Fibroblast of lung (primary cell): ENCODE data around the gene XXYLT1. TPM values are rescaled to one million over a fixed set of nuclear protein-coding genes. Genes with fewer than 3 reads are reported as not detected.

Source experiments
- DNase-seq, 2 donors: peaks; one replicate each; pipeline versions ENCODE4 v3.0.0 to v3.0.0-alpha.2; 2010; ENCODE audit warnings: low read depth in 2 of 2
- H2AFZ ChIP-seq: 2 replicates; pipeline ENCODE4 v1.5.1; 2012; ENCODE audit warnings: low read length, control low read depth, inconsistent platforms
- H3K27ac ChIP-seq: 2 replicates; pipeline ENCODE4 v1.5.1; 2011; ENCODE audit warnings: low read length, control low read depth; ENCODE audit not compliant: insufficient read depth
- H3K27me3 ChIP-seq: 2 replicates; pipeline ENCODE4 v1.5.1; 2011; ENCODE audit warnings: mild to moderate bottlenecking, low read length; ENCODE audit not compliant: control insufficient read depth, insufficient read depth
- H3K36me3 ChIP-seq: 2 replicates; pipeline ENCODE4 v1.5.1; 2011; ENCODE audit warnings: low read length; ENCODE audit not compliant: control insufficient read depth, insufficient read depth
- H3K4me1 ChIP-seq: 2 replicates; pipeline ENCODE4 v1.5.1; 2011; ENCODE audit warnings: low read length; ENCODE audit not compliant: control insufficient read depth, insufficient read depth; ENCODE audit errors: extremely low read depth
- H3K4me2 ChIP-seq: 2 replicates; pipeline ENCODE4 v1.5.1; 2011; ENCODE audit warnings: low read length, control low read depth; ENCODE audit not compliant: insufficient read depth; ENCODE audit errors: extremely low read depth
- H3K4me3 ChIP-seq, 4 experiments: fragments of 200-600 bp in 1 of 4; sonication (generic) in 1 of 4; replicated peaks in 1 of 4; 2 replicates each; pipeline ENCODE4 v1.5.1; 2011 to 2016; ENCODE audit warnings: low read length in 4 of 4, low read depth in 3 of 4, mild to moderate bottlenecking in 3 of 4, control low read depth in 2 of 4, inconsistent platforms in 1 of 4, mixed read lengths in 1 of 4; ENCODE audit not compliant: insufficient read depth in 1 of 4; ENCODE audit errors: control extremely low read depth in 1 of 4
- H3K79me2 ChIP-seq: 2 replicates; pipeline ENCODE4 v1.5.1; 2012; ENCODE audit warnings: mild to moderate bottlenecking, low read length, inconsistent platforms; ENCODE audit not compliant: control insufficient read depth, insufficient read depth
- H3K9ac ChIP-seq: 2 replicates; pipeline ENCODE4 v1.5.1; 2011; ENCODE audit warnings: mild to moderate bottlenecking, low read length, control low read depth; ENCODE audit not compliant: insufficient read depth
- H3K9me3 ChIP-seq: 2 replicates; pipeline ENCODE4 v1.5.1; 2012; ENCODE audit warnings: low read depth, low read length; ENCODE audit not compliant: control insufficient read depth, insufficient read depth
- H4K20me1 ChIP-seq: 2 replicates; pipeline ENCODE4 v1.5.1; 2011; ENCODE audit warnings: low read length; ENCODE audit not compliant: control insufficient read depth, insufficient read depth; ENCODE audit errors: extremely low read depth
- EZH2 ChIP-seq: IDR thresholded peaks from 2 replicates; pipeline ENCODE4 v1.5.1; 2012; ENCODE audit warnings: low read length, control low read depth, mild to moderate bottlenecking; ENCODE audit errors: missing control alignments
- polyA plus RNA-seq, 2 donors: library from polyadenylated mRNA; depleted of rRNA in 1 of 2; stranded (reverse) in 1 of 2; unstranded in 1 of 2; fragments of >200 nt; gene quantifications; 2 replicates each; pipeline ENCODE4 v1.2.1, GENCODE V29; 2011 to 2012; ENCODE audit warnings: missing spikeins in 1 of 2
- total RNA-seq: library from RNA; depleted of rRNA; stranded (reverse); fragments of >200 nt; gene quantifications from 2 replicates; pipeline ENCODE4 v1.2.1, GENCODE V29; 2014
- TF ChIP-seq, protein P1 (sequence below), 2 donors: IDR thresholded peaks in 1 of 2; conservative IDR thresholded peaks in 1 of 2; 1 replicate in 1 of 2; 2 replicates in 1 of 2; pipeline ENCODE4 v1.5.1; 2011 to 2012; ENCODE audit warnings: low read length in 2 of 2, control low read depth in 1 of 2, inconsistent platforms in 1 of 2, low read depth in 1 of 2, mild to moderate bottlenecking in 1 of 2

XXYLT1 gene
- total and polyA plus RNA-seq, 2 donors (not counting 1 experiment from before 2014, with no cell fraction given) = 12.4 to 18.5 TPM

- TF ChIP-seq, protein P1, sequence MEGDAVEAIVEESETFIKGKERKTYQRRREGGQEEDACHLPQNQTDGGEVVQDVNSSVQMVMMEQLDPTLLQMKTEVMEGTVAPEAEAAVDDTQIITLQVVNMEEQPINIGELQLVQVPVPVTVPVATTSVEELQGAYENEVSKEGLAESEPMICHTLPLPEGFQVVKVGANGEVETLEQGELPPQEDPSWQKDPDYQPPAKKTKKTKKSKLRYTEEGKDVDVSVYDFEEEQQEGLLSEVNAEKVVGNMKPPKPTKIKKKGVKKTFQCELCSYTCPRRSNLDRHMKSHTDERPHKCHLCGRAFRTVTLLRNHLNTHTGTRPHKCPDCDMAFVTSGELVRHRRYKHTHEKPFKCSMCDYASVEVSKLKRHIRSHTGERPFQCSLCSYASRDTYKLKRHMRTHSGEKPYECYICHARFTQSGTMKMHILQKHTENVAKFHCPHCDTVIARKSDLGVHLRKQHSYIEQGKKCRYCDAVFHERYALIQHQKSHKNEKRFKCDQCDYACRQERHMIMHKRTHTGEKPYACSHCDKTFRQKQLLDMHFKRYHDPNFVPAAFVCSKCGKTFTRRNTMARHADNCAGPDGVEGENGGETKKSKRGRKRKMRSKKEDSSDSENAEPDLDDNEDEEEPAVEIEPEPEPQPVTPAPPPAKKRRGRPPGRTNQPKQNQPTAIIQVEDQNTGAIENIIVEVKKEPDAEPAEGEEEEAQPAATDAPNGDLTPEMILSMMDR (conservative IDR thresholded peaks at IDR 0.05 in 1 of 2, IDR thresholded peaks at IDR 0.05 in 1 of 2; ENCODE audit: low read depth in 1 of 2, low read length in 2 of 2) = no peak
- TF ChIP-seq EZH2 = no peak
- DNase-seq = no peak
- no peaks in the 10 kb centered on the region for H3K9me3 ChIP-seq
- peaks cover 22% of the 10 kb centered on the region for H3K4me1 ChIP-seq
- no peak overlapping the region for H2AFZ ChIP-seq
- H3K79me2 ChIP-seq = peaks cover 3% of the 10 kb centered on the region
- no peak overlapping the region for H3K9ac ChIP-seq
- no peak overlapping the region for H3K4me2 ChIP-seq
- no peak overlapping the region for H3K4me3 ChIP-seq
- no peaks in the 10 kb centered on the region for H3K36me3 ChIP-seq
- no peaks in the 10 kb centered on the region for H3K27me3 ChIP-seq
- H3K27ac ChIP-seq = no peak overlapping the region
- no peaks in the 10 kb centered on the region for H4K20me1 ChIP-seq
Measured at GRCh38 chr3:195186041-195186709, 84.8 kb downstream of the XXYLT1 start.

GRCh38 chr3:195185583-195185982, 85.4 kb downstream of the XXYLT1 start:
- H3K4me3 ChIP-seq = no peak overlapping the region
- H4K20me1 ChIP-seq = no peaks in the 10 kb centered on the region
- DNase-seq = no peak
- no peak overlapping the region for H3K9ac ChIP-seq
- H3K79me2 ChIP-seq = peaks cover 3% of the 10 kb centered on the region
- H3K36me3 ChIP-seq = no peaks in the 10 kb centered on the region
- peaks cover 22% of the 10 kb centered on the region for H3K4me1 ChIP-seq
- no peaks in the 10 kb centered on the region for H3K27me3 ChIP-seq
- H3K9me3 ChIP-seq = no peaks in the 10 kb centered on the region
- no peak overlapping the region for H2AFZ ChIP-seq
- H3K27ac ChIP-seq = no peak overlapping the region
- TF ChIP-seq, protein P1 (conservative IDR thresholded peaks at IDR 0.05 in 1 of 2, IDR thresholded peaks at IDR 0.05 in 1 of 2; ENCODE audit: low read depth in 1 of 2, low read length in 2 of 2) = no peak
- no peak for TF ChIP-seq EZH2
- H3K4me2 ChIP-seq = no peak overlapping the region

DNA sequence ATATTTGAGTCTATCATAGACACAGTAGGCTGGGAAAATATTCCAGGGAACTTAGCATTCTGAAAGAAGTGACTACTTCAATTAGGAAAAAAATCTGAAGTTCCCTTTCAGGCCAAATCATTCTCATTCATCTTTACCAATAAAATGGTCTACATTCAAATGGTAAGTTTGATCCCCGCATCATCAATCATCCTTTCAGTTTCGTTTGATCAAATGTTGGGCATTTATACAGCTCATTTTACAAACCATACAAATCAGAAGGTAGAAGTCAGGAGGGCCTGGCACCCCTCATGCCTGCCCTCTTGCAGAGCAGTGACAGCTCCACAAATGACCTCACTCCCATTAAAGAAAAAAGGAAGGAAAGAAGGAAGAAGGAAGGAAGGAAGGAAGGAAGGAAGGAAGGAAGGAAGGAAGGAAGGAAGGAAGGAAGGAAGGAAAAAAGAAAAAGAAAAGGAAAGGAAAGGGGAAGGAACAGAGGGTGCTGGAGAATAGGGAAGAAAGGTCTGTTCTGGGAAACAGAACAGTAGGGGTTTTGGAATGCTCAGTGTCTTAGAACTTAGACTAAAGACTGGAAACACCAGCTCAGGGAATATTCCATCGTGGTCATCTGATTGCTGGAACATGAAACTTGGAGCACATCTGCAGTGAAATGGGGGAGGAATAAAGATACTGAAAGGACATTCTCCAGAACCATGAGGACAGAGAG, 86.1 kb downstream of the XXYLT1 start:
- Histone ChIP-seq H3K4me1 (peaks cover 22% of the 10 kb centered on the region), H3K4me2 (no peak overlapping the region), H3K36me3 (no peaks in the 10 kb centered on the region), H3K79me2 (peaks cover 3% of the 10 kb centered on the region), H2AFZ (no peak overlapping the region), H3K27me3 (no peaks in the 10 kb centered on the region), H3K4me3 (no peak overlapping the region), H3K9ac (no peak overlapping the region), H3K9me3 (no peaks in the 10 kb centered on the region), H3K27ac (no peak overlapping the region), H4K20me1 (no peaks in the 10 kb centered on the region)
- no peak for TF ChIP-seq EZH2
- TF ChIP-seq, protein P1 (conservative IDR thresholded peaks at IDR 0.05 in 1 of 2, IDR thresholded peaks at IDR 0.05 in 1 of 2; ENCODE audit: low read depth in 1 of 2, low read length in 2 of 2) = no peak
- no peak for DNase-seq
